SK-N-SH treated with all-trans-retinoic acid at 6 μM for 48 hours (cell line): ENCODE data around the gene ENHO.

Source experiments
- ARNTL ChIP-seq: fragments of 450-650 bp; formaldehyde crosslinking; IDR thresholded peaks from 2 replicates; pipeline ENCODE4 v1.5.0; 2020; ENCODE audit warnings: low read depth, mild to moderate bottlenecking, moderate library complexity, borderline replicate concordance
- BACH2 ChIP-seq: fragments of 250-450 bp; sonication (Bioruptor Pico); IDR thresholded peaks from 2 replicates; pipeline ENCODE4 v1.9.0; 2021; ENCODE audit warnings: mild to moderate bottlenecking, borderline replicate concordance
- CSDC2 ChIP-seq: fragments of 250-450 bp; sonication (Bioruptor Pico); IDR thresholded peaks from 2 replicates; pipeline ENCODE4 v1.5.0; 2020; ENCODE audit warnings: mild to moderate bottlenecking, moderate library complexity
- ISL1 ChIP-seq: fragments of 250-450 bp; sonication (Bioruptor Pico); IDR thresholded peaks from 2 replicates; pipeline ENCODE4 v2.1.2; 2022; ENCODE audit warnings: mild to moderate bottlenecking, moderate library complexity
- PPARA ChIP-seq: fragments of 250-450 bp; sonication (Bioruptor Pico); IDR thresholded peaks from 2 replicates; pipeline ENCODE4 v1.5.0; 2020; ENCODE audit warnings: mild to moderate bottlenecking, borderline replicate concordance
- SNAI2 ChIP-seq: fragments of 250-450 bp; sonication (Bioruptor Pico); IDR thresholded peaks from 2 replicates; pipeline ENCODE4 v1.5.0; 2020; ENCODE audit warnings: mild to moderate bottlenecking, moderate library complexity
- ZC3H10 ChIP-seq: fragments of 250-450 bp; sonication (Bioruptor Pico); IDR thresholded peaks from 2 replicates; pipeline ENCODE4 v1.5.1; 2021; ENCODE audit warnings: mild to moderate bottlenecking, moderate library complexity
- ZFP3 ChIP-seq: fragments of 250-450 bp; sonication (Bioruptor Pico); IDR thresholded peaks from 2 replicates; pipeline ENCODE4 v1.5.0; 2020; ENCODE audit warnings: mild to moderate bottlenecking, moderate library complexity
- ZFP30 ChIP-seq: fragments of 450-650 bp; formaldehyde crosslinking; IDR thresholded peaks from 2 replicates; pipeline ENCODE4 v1.5.0; 2022; ENCODE audit warnings: mild to moderate bottlenecking, moderate library complexity
- ZNF70 ChIP-seq: fragments of 450-650 bp; formaldehyde crosslinking; IDR thresholded peaks from 2 replicates; pipeline ENCODE4 v1.5.0; 2020; ENCODE audit warnings: mild to moderate bottlenecking, moderate library complexity
- TF ChIP-seq, protein P1 (sequence below): fragments of 250-450 bp; sonication (Bioruptor Pico); IDR thresholded peaks from 2 replicates; pipeline ENCODE4 v1.8.0; 2020; ENCODE audit warnings: mild to moderate bottlenecking, moderate library complexity, borderline replicate concordance
- TF ChIP-seq, protein P2 (sequence below): fragments of 250-450 bp; sonication (Bioruptor Pico); IDR thresholded peaks from 2 replicates; pipeline ENCODE4 v1.5.1; 2020; ENCODE audit warnings: low read depth, mild to moderate bottlenecking, moderate library complexity
- TF ChIP-seq, protein P3 (sequence below): fragments of 250-450 bp; sonication (Bioruptor Pico); IDR thresholded peaks from 2 replicates; pipeline ENCODE4 v1.8.0; 2021; ENCODE audit warnings: low read depth, mild to moderate bottlenecking, moderate library complexity, borderline replicate concordance
- TF ChIP-seq, protein P4 (sequence below): fragments of 250-450 bp; sonication (Bioruptor Pico); IDR thresholded peaks from 2 replicates; pipeline ENCODE4 v1.5.0; 2020; ENCODE audit warnings: mild to moderate bottlenecking, moderate library complexity

DNA sequence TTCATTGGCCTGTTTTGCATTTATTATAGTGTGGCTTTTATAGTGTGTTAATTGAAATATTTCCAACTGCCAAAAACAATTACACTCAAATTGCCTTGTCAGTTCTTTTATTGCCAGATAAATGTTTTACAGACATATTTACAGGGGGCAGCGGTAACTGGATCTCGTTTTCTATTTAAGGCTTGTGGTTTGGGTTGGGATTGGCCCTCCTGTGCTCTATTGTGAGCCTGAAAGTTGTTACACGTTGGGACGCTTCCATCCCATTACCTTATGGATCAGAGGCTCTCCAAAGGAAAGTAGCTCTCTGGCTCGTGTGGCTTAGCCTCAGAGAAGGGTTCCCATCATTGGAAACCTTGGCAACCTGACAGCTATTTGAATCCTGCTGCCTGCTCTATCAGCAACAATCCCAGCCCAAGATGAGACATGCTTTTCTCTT is 43.3 kb downstream of the ENHO start:
- TF ChIP-seq PPARA, result no peak
- TF ChIP-seq, protein P1, sequence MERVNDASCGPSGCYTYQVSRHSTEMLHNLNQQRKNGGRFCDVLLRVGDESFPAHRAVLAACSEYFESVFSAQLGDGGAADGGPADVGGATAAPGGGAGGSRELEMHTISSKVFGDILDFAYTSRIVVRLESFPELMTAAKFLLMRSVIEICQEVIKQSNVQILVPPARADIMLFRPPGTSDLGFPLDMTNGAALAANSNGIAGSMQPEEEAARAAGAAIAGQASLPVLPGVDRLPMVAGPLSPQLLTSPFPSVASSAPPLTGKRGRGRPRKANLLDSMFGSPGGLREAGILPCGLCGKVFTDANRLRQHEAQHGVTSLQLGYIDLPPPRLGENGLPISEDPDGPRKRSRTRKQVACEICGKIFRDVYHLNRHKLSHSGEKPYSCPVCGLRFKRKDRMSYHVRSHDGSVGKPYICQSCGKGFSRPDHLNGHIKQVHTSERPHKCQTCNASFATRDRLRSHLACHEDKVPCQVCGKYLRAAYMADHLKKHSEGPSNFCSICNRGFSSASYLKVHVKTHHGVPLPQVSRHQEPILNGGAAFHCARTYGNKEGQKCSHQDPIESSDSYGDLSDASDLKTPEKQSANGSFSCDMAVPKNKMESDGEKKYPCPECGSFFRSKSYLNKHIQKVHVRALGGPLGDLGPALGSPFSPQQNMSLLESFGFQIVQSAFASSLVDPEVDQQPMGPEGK (CRISPR knock-in tag), result no peak
- no peak for TF ChIP-seq ZC3H10 (CRISPR knock-in tag)
- TF ChIP-seq ZFP3 (CRISPR knock-in tag), result no peak
- no peak for TF ChIP-seq BACH2 (CRISPR knock-in tag)
- TF ChIP-seq ZNF70 (CRISPR knock-in tag), result no peak
- TF ChIP-seq, protein P2, sequence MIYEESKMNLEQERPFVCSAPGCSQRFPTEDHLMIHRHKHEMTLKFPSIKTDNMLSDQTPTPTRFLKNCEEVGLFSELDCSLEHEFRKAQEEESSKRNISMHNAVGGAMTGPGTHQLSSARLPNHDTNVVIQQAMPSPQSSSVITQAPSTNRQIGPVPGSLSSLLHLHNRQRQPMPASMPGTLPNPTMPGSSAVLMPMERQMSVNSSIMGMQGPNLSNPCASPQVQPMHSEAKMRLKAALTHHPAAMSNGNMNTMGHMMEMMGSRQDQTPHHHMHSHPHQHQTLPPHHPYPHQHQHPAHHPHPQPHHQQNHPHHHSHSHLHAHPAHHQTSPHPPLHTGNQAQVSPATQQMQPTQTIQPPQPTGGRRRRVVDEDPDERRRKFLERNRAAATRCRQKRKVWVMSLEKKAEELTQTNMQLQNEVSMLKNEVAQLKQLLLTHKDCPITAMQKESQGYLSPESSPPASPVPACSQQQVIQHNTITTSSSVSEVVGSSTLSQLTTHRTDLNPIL (CRISPR knock-in tag), result no peak
- no peak for TF ChIP-seq ARNTL (CRISPR knock-in tag)
- TF ChIP-seq SNAI2 (CRISPR knock-in tag), result no peak
- TF ChIP-seq, protein P3, sequence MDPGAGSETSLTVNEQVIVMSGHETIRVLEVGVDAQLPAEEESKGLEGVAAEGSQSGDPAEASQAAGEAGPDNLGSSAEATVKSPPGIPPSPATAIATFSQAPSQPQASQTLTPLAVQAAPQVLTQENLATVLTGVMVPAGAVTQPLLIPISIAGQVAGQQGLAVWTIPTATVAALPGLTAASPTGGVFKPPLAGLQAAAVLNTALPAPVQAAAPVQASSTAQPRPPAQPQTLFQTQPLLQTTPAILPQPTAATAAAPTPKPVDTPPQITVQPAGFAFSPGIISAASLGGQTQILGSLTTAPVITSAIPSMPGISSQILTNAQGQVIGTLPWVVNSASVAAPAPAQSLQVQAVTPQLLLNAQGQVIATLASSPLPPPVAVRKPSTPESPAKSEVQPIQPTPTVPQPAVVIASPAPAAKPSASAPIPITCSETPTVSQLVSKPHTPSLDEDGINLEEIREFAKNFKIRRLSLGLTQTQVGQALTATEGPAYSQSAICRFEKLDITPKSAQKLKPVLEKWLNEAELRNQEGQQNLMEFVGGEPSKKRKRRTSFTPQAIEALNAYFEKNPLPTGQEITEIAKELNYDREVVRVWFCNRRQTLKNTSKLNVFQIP (CRISPR knock-in tag), result no peak
- TF ChIP-seq CSDC2 (CRISPR knock-in tag), result no peak
- no peak for TF ChIP-seq ISL1 (CRISPR knock-in tag)
- TF ChIP-seq ZFP30, result no peak
- TF ChIP-seq, protein P4, sequence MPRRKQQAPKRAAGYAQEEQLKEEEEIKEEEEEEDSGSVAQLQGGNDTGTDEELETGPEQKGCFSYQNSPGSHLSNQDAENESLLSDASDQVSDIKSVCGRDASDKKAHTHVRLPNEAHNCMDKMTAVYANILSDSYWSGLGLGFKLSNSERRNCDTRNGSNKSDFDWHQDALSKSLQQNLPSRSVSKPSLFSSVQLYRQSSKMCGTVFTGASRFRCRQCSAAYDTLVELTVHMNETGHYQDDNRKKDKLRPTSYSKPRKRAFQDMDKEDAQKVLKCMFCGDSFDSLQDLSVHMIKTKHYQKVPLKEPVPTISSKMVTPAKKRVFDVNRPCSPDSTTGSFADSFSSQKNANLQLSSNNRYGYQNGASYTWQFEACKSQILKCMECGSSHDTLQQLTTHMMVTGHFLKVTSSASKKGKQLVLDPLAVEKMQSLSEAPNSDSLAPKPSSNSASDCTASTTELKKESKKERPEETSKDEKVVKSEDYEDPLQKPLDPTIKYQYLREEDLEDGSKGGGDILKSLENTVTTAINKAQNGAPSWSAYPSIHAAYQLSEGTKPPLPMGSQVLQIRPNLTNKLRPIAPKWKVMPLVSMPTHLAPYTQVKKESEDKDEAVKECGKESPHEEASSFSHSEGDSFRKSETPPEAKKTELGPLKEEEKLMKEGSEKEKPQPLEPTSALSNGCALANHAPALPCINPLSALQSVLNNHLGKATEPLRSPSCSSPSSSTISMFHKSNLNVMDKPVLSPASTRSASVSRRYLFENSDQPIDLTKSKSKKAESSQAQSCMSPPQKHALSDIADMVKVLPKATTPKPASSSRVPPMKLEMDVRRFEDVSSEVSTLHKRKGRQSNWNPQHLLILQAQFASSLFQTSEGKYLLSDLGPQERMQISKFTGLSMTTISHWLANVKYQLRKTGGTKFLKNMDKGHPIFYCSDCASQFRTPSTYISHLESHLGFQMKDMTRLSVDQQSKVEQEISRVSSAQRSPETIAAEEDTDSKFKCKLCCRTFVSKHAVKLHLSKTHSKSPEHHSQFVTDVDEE (CRISPR knock-in tag), result no peak
